Mesenteric fat pad (tissue), 1 donor: ENCODE measurements around the gene CLDND2. TPM values are rescaled to one million over a fixed set of nuclear protein-coding genes. Genes with fewer than 3 reads are reported as not detected.

Source experiments
- DNase-seq: peaks from one replicate; pipeline ENCODE4 v3.0.0-alpha.2; 2020; ENCODE audit warnings: low spot score
- total RNA-seq: library from RNA; stranded (reverse); fragmentation: NEBNext Ultra II Directional; extraction: Animal tissue kit (Norgen Biotek cat#: 25700); gene quantifications from one replicate; pipeline ENCODE4 v1.2.1, GENCODE V29; 2021
- donor health status: DM: yes; HTN: yes; CAD: no.

CLDND2 gene
- total RNA-seq, 1 donor from 2014 or later: 4.4 TPM

GRCh38 chr19:51386882-51387520 is 18.2 kb upstream of the CLDND2 start:
- DNase-seq: no peak

- DNase-seq: no peak
These were observed 13.2 kb upstream of the CLDND2 start for GRCh38 chr19:51382004-51382403.

- no peak for DNase-seq
These were observed 11.6 kb upstream of the CLDND2 start for GRCh38 chr19:51380379-51380778.

GRCh38 chr19:51377422-51377821 is 8.6 kb upstream of the CLDND2 start:
- no peak for DNase-seq

- DNase-seq: no peak
These were observed 6.9 kb upstream of the CLDND2 start for GRCh38 chr19:51375504-51376221.

- no peak for DNase-seq
These were observed 4.1 kb upstream of the CLDND2 start, which contains the start of gene NKG7 for GRCh38 chr19:51372649-51373504. TSS of gene NKG7 (minus strand) at chr19:51372654. CDS start at chr19:51372535, 119 bp downstream.

GRCh38 chr19:51372021-51372648 is 3.3 kb upstream of the CLDND2 start:
- DNase-seq: no peak

GRCh38 chr19:51371186-51371690 is 2.4 kb upstream of the CLDND2 start:
- DNase-seq: no peak

- no peak for DNase-seq
These were observed 1.4 kb upstream of the CLDND2 start for GRCh38 chr19:51370230-51370629.

GRCh38 chr19:51367565-51368365 is 1.0 kb downstream of the CLDND2 start:
- peak; percentile 100 for DNase-seq

GRCh38 chr19:51367255-51367564 is 1.6 kb downstream of the CLDND2 start:
- no peak for DNase-seq

- peak; percentile 98 for DNase-seq
These were observed 2.2 kb downstream of the CLDND2 start for GRCh38 chr19:51366389-51367254.

GRCh38 chr19:51365965-51366388 is 2.8 kb downstream of the CLDND2 start, which contains the start of gene ETFB:
TSS of gene ETFB (minus strand) at chr19:51366388. CDS start at chr19:51366326, 62 bp downstream.
- DNase-seq: no peak

GRCh38 chr19:51365211-51365964 is 3.4 kb downstream of the CLDND2 start:
- no peak for DNase-seq

GRCh38 chr19:51364200-51365106 is 4.3 kb downstream of the CLDND2 start:
- no peak for DNase-seq

GRCh38 chr19:51361239-51361638 is 7.6 kb downstream of the CLDND2 start:
- DNase-seq: no peak

GRCh38 chr19:51359294-51359693 is 9.5 kb downstream of the CLDND2 start:
- DNase-seq: no peak

GRCh38 chr19:51357952-51358351 is 10.9 kb downstream of the CLDND2 start:
- no peak for DNase-seq
